GM19025 (cell line): Measurements from ENCODE around the gene CABLES1.
"Not testable (repeated sequence)": the region's sequence is repeated elsewhere in the genome, so short reads cannot be mapped to it uniquely, and the experiment has no call there.

Experiments
- ATAC-seq: cut with Tn5 transposase; IDR thresholded peaks from one replicate; pipeline ENCODE4 v1.9.1; 2021; ENCODE audit warnings: mild to moderate bottlenecking, low read depth, moderate library complexity; ENCODE audit not compliant: unreplicated experiment

The CABLES1 gene

GRCh38 chr18:23281626-23282436, 146.5 kb downstream of the CABLES1 start:
- ATAC-seq: no peak

GRCh38 chr18:23282437-23282781, 147.1 kb downstream of the CABLES1 start:
- no peak for ATAC-seq

GRCh38 chr18:23283916-23284430, 148.7 kb downstream of the CABLES1 start:
- peak; percentile 92 for ATAC-seq

- ATAC-seq: no peak
Observed at GRCh38 chr18:23284629-23285028, 149.3 kb downstream of the CABLES1 start.

- ATAC-seq: not testable (repeated sequence)
Observed at GRCh38 chr18:23285581-23285980, 150.3 kb downstream of the CABLES1 start.

GRCh38 chr18:23291456-23292205, 156.3 kb downstream of the CABLES1 start:
- no peak for ATAC-seq

- ATAC-seq: no peak
Observed at GRCh38 chr18:23300231-23300805, 165.0 kb downstream of the CABLES1 start.

- ATAC-seq: no peak
Observed at GRCh38 chr18:23301972-23302371, 166.7 kb downstream of the CABLES1 start.

DNA sequence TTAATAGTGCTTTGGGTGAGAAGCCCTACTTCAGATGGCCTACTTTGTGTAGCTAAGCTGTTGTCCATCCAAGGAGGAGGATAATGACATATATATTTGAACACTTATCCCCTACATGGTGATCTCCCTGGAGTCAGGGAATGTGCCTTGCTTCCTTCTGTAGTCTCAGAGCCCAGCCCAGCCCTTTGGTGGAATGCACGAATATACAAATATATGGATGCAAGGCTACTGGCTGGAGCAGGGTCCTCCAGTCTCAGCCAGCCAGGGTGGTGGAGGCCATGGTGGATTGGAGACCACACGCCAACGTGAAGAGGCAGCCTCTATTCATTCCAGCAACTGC, 167.2 kb downstream of the CABLES1 start:
- no peak for ATAC-seq

- no peak for ATAC-seq
Observed at GRCh38 chr18:23302851-23303527, 167.7 kb downstream of the CABLES1 start.

- no peak for ATAC-seq
Observed at GRCh38 chr18:23306822-23307221, 171.5 kb downstream of the CABLES1 start.

- ATAC-seq: no peak
Observed at GRCh38 chr18:23307567-23308295, 172.4 kb downstream of the CABLES1 start.
